ELF-1 (cell line): ENCODE results near the gene DVL2.

Experiments
- DNase-seq: peaks from one replicate; pipeline ENCODE4 v3.0.0-alpha.2; 2016; ENCODE audit warnings: low read depth, low spot score

Gene DVL2

GRCh38 chr17:7238420-7239090 is 4.2 kb upstream of the DVL2 start:
- DNase-seq = peak; percentile 28

DNA sequence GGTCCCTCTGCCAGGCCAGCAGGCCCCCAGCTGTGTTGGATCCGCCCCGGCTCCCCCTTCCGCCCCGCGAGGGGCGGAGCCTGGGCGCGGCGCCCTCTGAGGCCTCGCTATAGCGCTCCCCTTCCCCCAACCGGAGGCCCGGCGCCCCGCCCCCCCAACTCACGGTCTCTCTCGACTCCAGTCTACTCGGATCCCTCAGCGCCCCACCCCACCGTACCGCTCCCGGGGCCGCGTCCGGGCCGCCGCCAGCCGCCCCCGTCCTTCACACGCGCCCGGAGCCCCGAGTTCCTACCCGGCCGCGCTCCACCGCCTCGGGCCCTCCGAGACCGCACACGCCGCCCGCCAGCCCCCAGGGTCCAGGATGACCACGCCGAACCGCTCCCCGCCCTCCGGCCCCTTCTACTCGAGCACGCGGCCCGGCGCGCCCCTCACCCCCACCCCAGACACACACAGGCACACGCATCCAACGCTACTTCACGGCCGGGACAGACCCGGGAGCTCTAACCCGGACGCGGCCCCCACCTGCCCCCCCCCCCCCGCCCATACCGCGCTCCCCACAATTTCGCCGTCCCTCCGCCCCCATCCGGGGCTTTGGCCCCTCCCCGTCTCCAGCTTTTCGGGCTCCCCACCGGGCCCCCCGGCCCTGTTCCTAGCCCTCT is 3.6 kb upstream of the DVL2 start:
- peak; percentile 59 for DNase-seq

GRCh38 chr17:7237266-7237760 is 3.0 kb upstream of the DVL2 start:
- no peak for DNase-seq

- DNase-seq = no peak
Observed at GRCh38 chr17:7236808-7237207, 2.5 kb upstream of the DVL2 start.

- DNase-seq = no peak
Observed at GRCh38 chr17:7235693-7236665, 1.7 kb upstream of the DVL2 start.

DNA sequence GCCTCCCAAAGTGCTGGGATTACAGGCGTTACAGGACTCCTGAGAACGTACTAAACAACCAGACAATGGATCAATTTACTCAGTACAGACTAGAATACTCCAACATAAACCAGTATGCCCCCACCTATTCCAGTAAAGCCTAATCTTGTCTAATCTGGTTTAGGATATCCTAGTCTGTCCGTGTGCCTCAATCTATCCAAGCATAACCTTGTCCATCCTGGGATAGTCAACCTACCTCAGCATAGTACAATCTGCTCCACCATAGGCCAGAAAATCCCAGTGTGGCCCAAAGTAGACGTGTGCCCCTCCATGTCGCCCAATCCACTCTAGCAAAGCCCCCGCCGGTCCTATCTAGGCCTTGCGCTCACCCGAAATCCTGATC is 625 bp downstream of the DVL2 start:
- DNase-seq = no peak

DNA sequence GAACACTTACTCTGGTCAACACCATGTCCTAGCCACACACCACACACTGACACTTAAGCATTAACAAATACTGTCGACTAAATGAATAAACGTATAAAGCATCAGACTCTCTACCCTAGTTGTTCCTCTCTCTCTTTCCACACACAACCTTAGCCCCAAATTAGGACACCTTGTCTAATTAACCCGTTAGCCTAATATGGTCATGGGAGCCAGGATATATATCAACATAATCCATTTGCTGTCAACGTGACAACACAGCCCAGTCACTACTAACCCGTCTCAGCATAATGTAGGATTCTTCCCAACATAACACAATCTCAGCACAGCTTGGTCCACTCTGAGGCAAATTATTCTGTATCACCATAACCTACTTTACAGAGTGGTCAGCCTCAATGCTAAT is 2.2 kb downstream of the DVL2 start:
- no peak for DNase-seq

DNA sequence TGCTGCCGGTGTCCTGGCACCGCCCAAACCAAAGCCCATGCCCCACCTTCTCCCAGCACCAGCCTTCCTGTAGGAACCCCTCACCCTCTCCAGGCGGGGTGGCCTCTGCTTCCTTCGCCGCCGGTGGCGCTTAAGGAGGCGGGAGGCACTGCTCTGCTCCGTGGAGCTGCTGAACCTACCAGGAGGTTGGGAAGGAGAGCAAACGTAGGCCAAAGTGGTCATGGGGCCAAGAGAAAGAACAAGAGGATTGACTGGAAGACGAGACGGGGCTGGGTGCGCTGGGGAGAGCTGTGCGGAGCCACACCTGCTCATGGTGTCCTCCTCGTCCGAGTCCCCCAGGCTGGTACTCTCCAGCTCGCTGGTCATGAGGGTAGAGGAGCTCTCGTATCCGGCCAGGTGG is 4.8 kb downstream of the DVL2 start:
- DNase-seq = no peak

DNA sequence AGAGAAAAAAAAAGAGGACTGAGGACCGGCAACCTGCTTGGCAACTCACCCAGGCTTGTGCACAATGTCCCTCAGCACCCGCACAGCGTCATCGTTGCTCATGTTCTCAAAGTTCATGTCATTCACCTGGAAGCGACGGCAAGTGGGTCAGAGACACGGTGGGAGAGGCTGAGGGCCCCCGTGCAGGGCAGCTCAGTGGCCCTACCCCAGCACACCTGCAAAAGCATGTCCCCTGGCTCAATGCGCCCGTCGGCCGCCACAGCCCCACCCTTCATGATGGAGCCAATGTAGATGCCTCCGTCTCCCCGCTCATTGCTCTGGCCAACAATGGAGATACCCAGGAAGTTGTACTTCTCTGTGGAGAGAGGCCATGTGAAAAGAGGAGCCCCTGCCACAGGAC is 5.4 kb downstream of the DVL2 start:
- DNase-seq = no peak

- no peak for DNase-seq
Observed at GRCh38 chr17:7226721-7227710, 7.3 kb downstream of the DVL2 start.

- no peak for DNase-seq
Observed at GRCh38 chr17:7225711-7226331, 8.5 kb downstream of the DVL2 start.

DNA sequence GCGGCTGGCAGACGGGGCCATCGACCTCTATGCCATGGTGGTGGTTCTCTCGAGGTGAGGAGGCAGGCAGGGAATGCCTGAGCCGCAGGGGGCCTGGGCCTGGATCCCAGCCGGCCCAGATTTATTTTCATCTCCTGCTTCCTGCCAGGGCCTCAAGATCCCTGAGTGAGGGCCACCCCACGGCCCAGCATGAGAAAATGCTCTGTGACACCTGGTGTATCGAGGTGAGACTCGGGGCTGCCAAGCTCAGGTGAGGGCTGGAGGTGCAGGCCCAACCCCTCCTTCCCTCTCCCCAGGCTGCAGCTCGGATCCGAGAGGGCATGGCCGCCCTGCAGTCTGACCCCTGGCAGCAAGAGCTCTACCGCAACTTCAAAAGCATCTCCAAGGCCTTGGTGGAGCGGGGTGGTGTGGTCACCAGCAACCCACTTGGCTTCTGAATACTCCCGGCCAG is 9.6 kb downstream of the DVL2 start:
- DNase-seq = no peak

- DNase-seq = no peak
Observed at GRCh38 chr17:7224110-7224509, 10.2 kb downstream of the DVL2 start.

DNA sequence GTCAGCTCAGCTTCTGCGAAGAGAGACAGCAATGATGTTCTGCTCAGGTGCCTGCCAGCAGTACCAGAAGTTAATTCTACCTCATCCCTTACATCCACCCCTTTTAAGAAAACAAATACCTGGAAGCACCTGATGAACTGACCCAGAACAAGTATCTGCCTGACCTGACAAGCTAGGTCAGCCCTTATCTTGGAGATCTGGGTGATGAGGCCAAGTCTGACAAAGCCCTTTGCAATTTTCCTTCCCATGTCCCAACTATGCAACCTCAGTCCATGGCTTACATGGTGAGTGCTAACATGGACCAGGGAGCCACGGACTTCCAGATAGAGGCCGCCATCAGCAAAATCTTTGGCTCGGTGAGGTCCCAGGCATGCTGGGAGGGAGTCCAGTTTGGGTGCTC is 10.9 kb downstream of the DVL2 start:
- no peak for DNase-seq

GRCh38 chr17:7222972-7223292 is 11.4 kb downstream of the DVL2 start:
- DNase-seq = no peak

DNA sequence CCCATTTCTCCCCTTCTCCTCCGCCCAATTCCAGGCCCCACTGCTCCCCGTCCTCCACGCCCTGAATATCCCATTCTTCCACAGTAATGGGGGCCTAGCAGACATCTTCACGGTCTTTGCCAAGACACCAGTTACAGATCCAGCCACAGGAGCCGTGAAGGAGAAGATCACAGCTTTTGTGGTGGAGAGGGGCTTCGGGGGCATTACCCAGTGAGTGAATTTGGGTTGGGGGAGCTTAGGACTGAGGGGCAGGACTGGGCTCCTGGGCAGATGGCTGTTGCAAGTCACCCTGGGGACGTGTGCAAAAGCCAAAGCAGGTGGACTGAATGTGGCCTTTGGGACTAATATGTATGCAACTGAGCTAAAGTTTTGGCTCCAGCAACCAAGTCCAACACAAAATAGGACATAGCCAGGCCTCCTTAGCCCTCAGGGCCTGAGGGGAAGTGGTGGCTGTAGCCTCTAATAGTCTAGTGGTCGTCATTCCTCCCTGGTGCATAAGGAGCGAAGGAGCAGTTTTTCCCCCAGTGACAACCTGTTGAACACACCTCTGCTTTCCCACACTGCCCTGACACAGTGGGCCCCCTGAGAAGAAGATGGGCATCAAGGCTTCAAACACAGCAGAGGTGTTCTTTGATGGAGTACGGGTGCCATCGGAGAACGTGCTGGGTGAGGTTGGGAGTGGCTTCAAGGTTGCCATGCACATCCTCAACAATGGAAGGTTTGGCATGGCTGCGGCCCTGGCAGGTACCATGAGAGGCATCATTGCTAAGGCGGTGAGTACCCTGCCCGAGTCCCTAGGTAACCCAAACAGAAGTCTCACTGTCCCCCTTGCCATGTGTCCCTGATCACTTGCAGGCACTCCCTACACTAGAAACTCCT is 12.0 kb downstream of the DVL2 start:
- no peak for DNase-seq

DNA sequence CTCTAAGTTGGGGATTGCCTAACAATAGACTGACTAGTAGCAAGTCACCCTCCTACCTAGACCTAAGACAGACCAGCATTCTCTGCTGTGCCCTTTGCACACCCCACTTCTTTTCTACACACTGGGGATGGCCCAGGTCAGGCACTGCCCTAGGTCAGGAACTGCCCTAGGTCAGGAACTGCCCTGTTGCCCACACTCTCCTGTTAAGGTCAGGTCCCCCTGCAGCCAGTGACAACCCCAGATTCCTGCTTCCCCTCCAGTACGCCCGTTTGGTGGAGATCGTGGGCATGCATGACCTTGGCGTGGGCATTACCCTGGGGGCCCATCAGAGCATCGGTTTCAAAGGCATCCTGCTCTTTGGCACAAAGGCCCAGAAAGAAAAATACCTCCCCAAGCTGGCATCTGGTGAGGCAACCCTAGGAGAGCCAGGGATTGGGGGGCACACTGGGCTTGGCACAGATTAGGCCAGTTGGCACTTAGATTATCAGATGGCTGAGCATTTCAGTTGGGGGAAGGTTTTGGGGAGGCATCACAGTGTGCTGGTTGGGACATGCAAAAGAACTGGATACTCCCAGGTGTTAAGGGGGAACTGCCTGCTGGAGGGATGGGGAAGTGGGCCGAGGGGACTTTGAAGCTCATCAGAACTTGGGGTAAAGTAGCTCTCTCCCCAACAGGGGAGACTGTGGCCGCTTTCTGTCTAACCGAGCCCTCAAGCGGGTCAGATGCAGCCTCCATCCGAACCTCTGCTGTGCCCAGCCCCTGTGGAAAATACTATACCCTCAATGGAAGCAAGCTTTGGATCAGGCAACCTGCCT is 12.8 kb downstream of the DVL2 start:
- DNase-seq = no peak

DNA sequence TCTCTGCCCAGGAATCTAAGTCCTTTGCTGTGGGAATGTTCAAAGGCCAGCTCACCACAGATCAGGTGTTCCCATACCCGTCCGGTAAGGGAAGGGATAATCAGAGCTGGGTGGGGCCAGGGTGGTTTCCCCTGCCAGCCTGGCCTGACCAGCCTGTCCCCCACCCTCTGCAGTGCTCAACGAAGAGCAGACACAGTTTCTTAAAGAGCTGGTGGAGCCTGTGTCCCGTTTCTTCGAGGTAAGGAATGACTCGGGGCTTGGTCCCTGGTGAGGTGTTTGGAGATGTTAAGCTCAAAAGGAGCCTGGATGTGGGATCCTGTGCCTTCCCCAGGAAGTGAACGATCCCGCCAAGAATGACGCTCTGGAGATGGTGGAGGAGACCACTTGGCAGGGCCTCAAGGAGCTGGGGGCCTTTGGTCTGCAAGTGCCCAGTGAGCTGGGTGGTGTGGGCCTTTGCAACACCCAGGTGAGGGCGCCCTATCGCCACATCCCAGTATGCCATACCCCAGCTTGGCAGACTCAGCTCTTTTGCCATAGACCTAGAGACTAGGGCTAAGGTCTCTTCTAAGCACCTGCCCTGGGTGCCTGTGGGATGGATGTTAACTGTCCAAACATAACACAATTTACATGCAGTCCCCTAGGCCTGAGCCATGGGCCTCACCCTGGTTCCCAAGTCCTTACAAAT is 13.6 kb downstream of the DVL2 start:
- peak; percentile 70 for DNase-seq
